Activated B cell treated with CpG ODN at 0.5 μM for 24 hours (primary cell): Measurements from ENCODE around the gene SH2D5. TPM values are rescaled to one million over a fixed set of nuclear protein-coding genes. Genes with fewer than 3 reads are reported as not detected.

Source experiments
- ATAC-seq: fragments of 200-7000 bp; cut with Tn5 transposase; one replicate; pipeline ENCODE4 v1.10.0; 2021; ENCODE audit warnings: low read depth, mild to moderate bottlenecking, moderate library complexity
- CTCF ChIA-PET: fragments of 350-600 bp; sonication (Branson Sonifier 250); formaldehyde crosslinking; loops from one replicate; lab custom pipeline; 2021; ENCODE audit warnings: antibody characterized with exemption; lab: Charles Lee
- POLR2A ChIA-PET: fragments of 350-600 bp; sonication (Branson Sonifier 250); formaldehyde crosslinking; loops from one replicate; lab custom pipeline; 2021; ENCODE audit warnings: antibody characterized with exemption; lab: Charles Lee
- DNase-seq: peaks from one replicate; pipeline ENCODE4 v3.0.0; 2022
- H3K27ac Mint-ChIP-seq: one replicate; pipeline ENCODE4 v1.8.0; 2020; ENCODE audit warnings: mixed read lengths
- H3K27me3 Mint-ChIP-seq: one replicate; pipeline ENCODE4 v1.8.0; 2021; ENCODE audit warnings: mixed read lengths
- H3K36me3 Mint-ChIP-seq: one replicate; pipeline ENCODE4 v1.8.0; 2021; ENCODE audit warnings: low read depth, mixed read lengths
- H3K4me1 Mint-ChIP-seq: one replicate; pipeline ENCODE4 v1.8.0; 2021; ENCODE audit warnings: mixed read lengths
- H3K4me3 Mint-ChIP-seq: one replicate; pipeline ENCODE4 v1.8.0; 2020; ENCODE audit warnings: mild to moderate bottlenecking, mixed read lengths
- H3K9me3 Mint-ChIP-seq: one replicate; pipeline ENCODE4 v1.8.0; 2020; ENCODE audit warnings: mixed read lengths
- intact Hi-C: fragments of 100-400 bp; cut with micrococcal nuclease; formaldehyde crosslinking; loops from one replicate; pipeline ENCODE4 v1.15.1; 2024
- total RNA-seq: library from RNA; stranded (reverse); gene quantifications from 2 replicates; pipeline ENCODE4 v1.2.3, GENCODE V29; 2022
- TF ChIP-seq, protein P1 (sequence below): fragments of 200-600 bp; IDR thresholded peaks from one replicate; pipeline ENCODE4 v1.8.0; 2022; ENCODE audit warnings: antibody characterized with exemption, mild to moderate bottlenecking

The SH2D5 gene
- total RNA-seq, 1 donor from 2014 or later = 0.89 TPM

GRCh38 chr1:20740781-20741180 lies 8.3 kb upstream of the SH2D5 start:
- Mint-ChIP-seq H3K4me1 (no peaks in the 10 kb centered on the region), H3K27me3 (no peaks in the 10 kb centered on the region), H3K27ac (no peak overlapping the region), H3K9me3 (no peaks in the 10 kb centered on the region), H3K36me3 (peaks cover 75% of the 10 kb centered on the region), H3K4me3 (no peak overlapping the region)
- POLR2A ChIA-PET = no interaction called here
- DNase-seq (no peak), ATAC-seq (no peak)
- TF ChIP-seq, protein P1, sequence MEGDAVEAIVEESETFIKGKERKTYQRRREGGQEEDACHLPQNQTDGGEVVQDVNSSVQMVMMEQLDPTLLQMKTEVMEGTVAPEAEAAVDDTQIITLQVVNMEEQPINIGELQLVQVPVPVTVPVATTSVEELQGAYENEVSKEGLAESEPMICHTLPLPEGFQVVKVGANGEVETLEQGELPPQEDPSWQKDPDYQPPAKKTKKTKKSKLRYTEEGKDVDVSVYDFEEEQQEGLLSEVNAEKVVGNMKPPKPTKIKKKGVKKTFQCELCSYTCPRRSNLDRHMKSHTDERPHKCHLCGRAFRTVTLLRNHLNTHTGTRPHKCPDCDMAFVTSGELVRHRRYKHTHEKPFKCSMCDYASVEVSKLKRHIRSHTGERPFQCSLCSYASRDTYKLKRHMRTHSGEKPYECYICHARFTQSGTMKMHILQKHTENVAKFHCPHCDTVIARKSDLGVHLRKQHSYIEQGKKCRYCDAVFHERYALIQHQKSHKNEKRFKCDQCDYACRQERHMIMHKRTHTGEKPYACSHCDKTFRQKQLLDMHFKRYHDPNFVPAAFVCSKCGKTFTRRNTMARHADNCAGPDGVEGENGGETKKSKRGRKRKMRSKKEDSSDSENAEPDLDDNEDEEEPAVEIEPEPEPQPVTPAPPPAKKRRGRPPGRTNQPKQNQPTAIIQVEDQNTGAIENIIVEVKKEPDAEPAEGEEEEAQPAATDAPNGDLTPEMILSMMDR = no peak
- intact Hi-C loops = no loop called here
- CTCF ChIA-PET = interaction anchor here (0.6 kb wide), 1 partner anchor 492 kb away, joined by 3 read pairs; no protein-coding TSS in a partner anchor

- Mint-ChIP-seq H3K9me3 (no peaks in the 10 kb centered on the region), H3K4me3 (no peak overlapping the region), H3K36me3 (peaks cover 59% of the 10 kb centered on the region), H3K4me1 (no peaks in the 10 kb centered on the region), H3K27ac (no peak overlapping the region), H3K27me3 (no peaks in the 10 kb centered on the region)
- ATAC-seq = no peak
- POLR2A ChIA-PET = no interaction called here
- no peak for DNase-seq
- intact Hi-C loops = no loop called here
- TF ChIP-seq, protein P1 = no peak
- CTCF ChIA-PET = no interaction called here
These were observed 6.7 kb upstream of the SH2D5 start for GRCh38 chr1:20739225-20739624.

- intact Hi-C loops = no loop called here
- Mint-ChIP-seq H3K36me3 (peaks cover 32% of the 10 kb centered on the region), H3K27ac (no peak overlapping the region), H3K4me3 (no peak overlapping the region), H3K4me1 (peaks cover 22% of the 10 kb centered on the region), H3K9me3 (no peaks in the 10 kb centered on the region), H3K27me3 (no peaks in the 10 kb centered on the region)
- ChIA-PET CTCF (no interaction called here), POLR2A (no interaction called here)
- TF ChIP-seq, protein P1 = no peak
- ATAC-seq = no peak
- no peak for DNase-seq
These were observed 3.1 kb upstream of the SH2D5 start for GRCh38 chr1:20735581-20736111.

DNA sequence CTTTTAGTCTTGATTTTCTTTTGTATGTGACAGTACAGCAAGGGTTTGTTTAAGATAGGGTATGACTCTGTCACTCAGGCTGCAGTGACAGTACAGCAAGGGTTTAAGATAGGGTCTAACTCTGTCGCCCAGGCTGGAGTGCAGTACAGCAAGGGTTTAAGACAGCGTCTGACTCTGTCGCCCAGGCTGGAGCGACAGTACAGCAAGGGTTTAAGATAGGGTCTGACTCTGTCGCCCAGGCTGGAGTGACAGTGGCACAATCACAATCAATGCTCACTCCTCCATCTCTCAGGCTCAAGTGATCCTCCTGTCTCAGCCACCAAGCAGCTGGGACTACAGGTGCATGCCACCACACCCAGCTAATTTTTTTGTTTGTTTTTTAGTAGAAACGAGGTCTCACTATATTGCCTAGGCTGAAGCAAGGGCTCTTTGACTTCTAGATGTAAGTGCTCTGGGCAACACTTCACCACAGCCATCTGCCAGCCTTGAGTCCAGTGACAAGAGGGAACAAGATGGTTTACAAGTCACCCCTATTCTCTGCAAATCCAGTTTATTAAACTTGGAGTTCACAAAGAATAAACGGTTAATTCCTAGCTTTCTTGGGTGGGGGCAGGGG lies 965 bp upstream of the SH2D5 start:
- H3K4me3 Mint-ChIP-seq = peak overlapping the region; percentile 85
- no peaks in the 10 kb centered on the region for H3K9me3 Mint-ChIP-seq
- peaks cover 15% of the 10 kb centered on the region for H3K36me3 Mint-ChIP-seq
- ATAC-seq (peak; percentile 20), DNase-seq (no peak)
- peaks cover 29% of the 10 kb centered on the region for H3K4me1 Mint-ChIP-seq
- TF ChIP-seq, protein P1 = no peak
- peaks cover 7% of the 10 kb centered on the region for H3K27me3 Mint-ChIP-seq
- CTCF ChIA-PET = interaction anchor here (0.6 to 2.9 kb wide), 5 partner anchors 9 to 462 kb away, joined by 3 to 9 read pairs (median 4); no protein-coding TSS in a partner anchor
- POLR2A ChIA-PET = interaction anchor here (0.6 to 2.2 kb wide), 4 partner anchors 53 to 462 kb away, joined by 3 to 10 read pairs (median 4); partner anchors contain the start of genes DDOST, HP1BP3 and PINK1
- intact Hi-C loops = loop anchor here (1.0 to 2.0 kb wide), 4 partner anchors 37 to 462 kb away; no protein-coding TSS in a partner anchor
- H3K27ac Mint-ChIP-seq = peak overlapping the region; percentile 62

GRCh38 chr1:20732071-20732587 lies 374 bp downstream of the SH2D5 start:
- ChIA-PET POLR2A (interaction anchor here (1.2 to 2.2 kb wide), 5 partner anchors 14 to 99 kb away, joined by 3 to 10 read pairs (median 3); partner anchors contain the start of genes DDOST, HP1BP3, KIF17 and PINK1), CTCF (interaction anchor here (1.6 to 2.9 kb wide), 2 partner anchors 35 to 208 kb away, joined by 4 to 9 read pairs; no protein-coding TSS in a partner anchor)
- H3K4me3 Mint-ChIP-seq = peak overlapping the region; percentile 85
- DNase-seq (peak; percentile 61), ATAC-seq (peak; percentile 68)
- peaks cover 11% of the 10 kb centered on the region for H3K27me3 Mint-ChIP-seq
- H3K36me3 Mint-ChIP-seq = peaks cover 3% of the 10 kb centered on the region
- H3K4me1 Mint-ChIP-seq = peaks cover 29% of the 10 kb centered on the region
- H3K27ac Mint-ChIP-seq = peak overlapping the region; percentile 50
- H3K9me3 Mint-ChIP-seq = no peaks in the 10 kb centered on the region
- intact Hi-C loops = loop anchor here (2.0 kb wide), 1 partner anchor 209 kb away; no protein-coding TSS in a partner anchor
- TF ChIP-seq, protein P1 = no peak
